Vagina (tissue), 2 donors: ENCODE data around the gene TAS2R46. TPM values are rescaled to one million over a fixed set of nuclear protein-coding genes. Genes with fewer than 3 reads are reported as not detected.

Experiments
- DNase-seq, 2 donors: peaks; one replicate each; pipeline ENCODE4 v3.0.0-alpha.2; 2017; ENCODE audit errors: extremely low spot score in 2 of 2
- H3K27ac ChIP-seq: fragments of 200-600 bp; sonication (generic); one replicate; pipeline ENCODE4 v1.5.1; 2019
- H3K27me3 ChIP-seq: fragments of 200-600 bp; sonication (generic); one replicate; pipeline ENCODE4 v1.5.1; 2019
- H3K36me3 ChIP-seq, 2 donors: fragments of 200-600 bp; sonication (generic); one replicate each; pipeline ENCODE4 v1.5.1; 2017 to 2019
- H3K4me1 ChIP-seq: fragments of 200-600 bp; sonication (generic); one replicate; pipeline ENCODE4 v1.5.1; 2019
- H3K4me3 ChIP-seq, 2 donors: fragments of 200-600 bp; sonication (generic); 1 replicate in 1 of 2; 2 replicates in 1 of 2; pipeline ENCODE4 v1.5.1; 2016 to 2019
- H3K9me3 ChIP-seq: fragments of 200-600 bp; sonication (generic); one replicate; pipeline ENCODE4 v1.5.1; 2019
- CTCF ChIP-seq, 3 experiments: fragments of 450-650 bp in 2 of 3; fragments of 200-600 bp in 1 of 3; sonication (generic) in 1 of 3; IDR thresholded peaks; one replicate each; pipeline ENCODE4 v1.5.1; 2017 to 2019; ENCODE audit warnings: antibody characterized with exemption in 3 of 3, mild to moderate bottlenecking in 2 of 3, moderate library complexity in 2 of 3
- POLR2A ChIP-seq, 2 donors: fragments of 450-650 bp; IDR thresholded peaks; one replicate each; pipeline ENCODE4 v1.6.1; 2017; ENCODE audit warnings: antibody characterized with exemption in 2 of 2, mild to moderate bottlenecking in 2 of 2, moderate library complexity in 2 of 2
- POLR2AphosphoS5 ChIP-seq, 2 donors: sonication (generic); formaldehyde crosslinking; IDR thresholded peaks; one replicate each; pipeline ENCODE4 v1.9.0; 2017; ENCODE audit warnings: antibody characterized with exemption in 2 of 2, mild to moderate bottlenecking in 2 of 2, low read depth in 1 of 2; ENCODE audit not compliant: insufficient read depth in 1 of 2
- intact Hi-C: fragments of 100-400 bp; cut with DNase I; formaldehyde crosslinking; loops from one replicate; pipeline ENCODE4 v1.15.1; 2023
- small RNA-seq: library from RNA; depleted of rRNA; stranded (forward); fragments of <200 nt; gene quantifications from one replicate; pipeline ENCODE3, GENCODE V24; 2016
- total RNA-seq: library from RNA; depleted of rRNA; stranded (reverse); fragments of >200 nt; gene quantifications from one replicate; pipeline ENCODE4 v1.2.3, GENCODE V29; 2016

Gene TAS2R46
- total RNA-seq, 1 donor from 2014 or later: 2.0 TPM

GRCh38 chr12:11022520-11022919, 39.6 kb downstream of the TAS2R46 start, which contains the start of gene TAS2R19:
TAS2R19 (minus strand) TSS chr12:11022620; CDS start chr12:11022571, 49 bp downstream.
- H3K4me3 ChIP-seq: no peak within 1 kb of the TSS
- no peaks in the 10 kb centered on the region for H3K4me1 ChIP-seq
- H3K36me3 ChIP-seq: peaks cover 0 to 3% of the 10 kb centered on the region in 2 donors
- no peaks in the 10 kb centered on the region for H3K27me3 ChIP-seq
- intact Hi-C loops: no loop called here
- H3K27ac ChIP-seq: no peak within 1 kb of the TSS
- no peak for DNase-seq
- H3K9me3 ChIP-seq: no peaks in the 10 kb centered on the region
- TF ChIP-seq CTCF (IDR thresholded peaks at IDR 0.05): no peak
- no peak for TF ChIP-seq POLR2AphosphoS5 (IDR thresholded peaks at IDR 0.05; ENCODE audit: insufficient read depth in 1 of 2, low read depth in 1 of 2)
- TF ChIP-seq POLR2A (IDR thresholded peaks at IDR 0.05): no peak

- DNase-seq: no peak
- no peaks in the 10 kb centered on the region for H3K27me3 ChIP-seq
- no peak overlapping the region for H3K4me3 ChIP-seq
- H3K27ac ChIP-seq: no peak overlapping the region
- intact Hi-C loops: no loop called here
- no peaks in the 10 kb centered on the region for H3K9me3 ChIP-seq
- no peaks in the 10 kb centered on the region for H3K4me1 ChIP-seq
- TF ChIP-seq CTCF (IDR thresholded peaks at IDR 0.05) (no peak), POLR2AphosphoS5 (IDR thresholded peaks at IDR 0.05; ENCODE audit: insufficient read depth in 1 of 2, low read depth in 1 of 2) (no peak), POLR2A (IDR thresholded peaks at IDR 0.05) (no peak)
- peaks cover 0 to 4% of the 10 kb centered on the region in 2 donors for H3K36me3 ChIP-seq
These were observed 45.2 kb downstream of the TAS2R46 start for GRCh38 chr12:11016937-11017336.

- intact Hi-C loops: no loop called here
- TF ChIP-seq CTCF (IDR thresholded peaks at IDR 0.05) (no peak), POLR2A (IDR thresholded peaks at IDR 0.05) (no peak), POLR2AphosphoS5 (IDR thresholded peaks at IDR 0.05; ENCODE audit: insufficient read depth in 1 of 2, low read depth in 1 of 2) (no peak)
- DNase-seq: no peak
- H3K27me3 ChIP-seq: no peaks in the 10 kb centered on the region
- H3K4me3 ChIP-seq: no peak overlapping the region
- no peaks in the 10 kb centered on the region for H3K4me1 ChIP-seq
- H3K9me3 ChIP-seq: no peaks in the 10 kb centered on the region
- peaks cover 0 to 4% of the 10 kb centered on the region in 2 donors for H3K36me3 ChIP-seq
- H3K27ac ChIP-seq: no peak overlapping the region
These were observed 46.2 kb downstream of the TAS2R46 start for GRCh38 chr12:11015775-11016430.

GRCh38 chr12:11014234-11014633, 47.9 kb downstream of the TAS2R46 start:
- H3K9me3 ChIP-seq: no peaks in the 10 kb centered on the region
- H3K27me3 ChIP-seq: no peaks in the 10 kb centered on the region
- H3K4me1 ChIP-seq: no peaks in the 10 kb centered on the region
- no peak for DNase-seq
- no peak overlapping the region for H3K27ac ChIP-seq
- H3K36me3 ChIP-seq: peaks cover 0 to 4% of the 10 kb centered on the region in 2 donors
- no peak overlapping the region for H3K4me3 ChIP-seq
- intact Hi-C loops: no loop called here
- TF ChIP-seq POLR2AphosphoS5 (IDR thresholded peaks at IDR 0.05; ENCODE audit: insufficient read depth in 1 of 2, low read depth in 1 of 2): no peak
- TF ChIP-seq CTCF (IDR thresholded peaks at IDR 0.05): no peak
- TF ChIP-seq POLR2A (IDR thresholded peaks at IDR 0.05): no peak

Small RNAs within 50 kb of the gene (small RNA-seq; reads per million reads assigned to genes)
- not detected for gene AC018630.1

Other genes with a start within 250 kb of the TAS2R46 start
- gene TAS2R10, start 235.9 kb downstream of the TAS2R46 start, total RNA-seq: not detected
- 6.1 TPM for gene PRR4, start 212.8 kb downstream of the TAS2R46 start, total RNA-seq
- 21.6 TPM for gene PRH1, start 178.0 kb downstream of the TAS2R46 start, total RNA-seq
- 7.1 TPM for gene TAS2R13, start 152.7 kb downstream of the TAS2R46 start, total RNA-seq
- gene PRH2, start 133.1 kb downstream of the TAS2R46 start, total RNA-seq: not detected
- 5.2 TPM for gene TAS2R14, start 123.0 kb downstream of the TAS2R46 start, total RNA-seq
- 2.9 TPM for gene TAS2R50, start 75.4 kb downstream of the TAS2R46 start, total RNA-seq
- 4.7 TPM for gene TAS2R20, start 64.0 kb downstream of the TAS2R46 start, total RNA-seq
- 6.4 TPM for gene TAS2R19, start 39.7 kb downstream of the TAS2R46 start, total RNA-seq
- 3.2 TPM for gene TAS2R31, start 30.9 kb downstream of the TAS2R46 start, total RNA-seq
- gene TAS2R43, start 30.0 kb upstream of the TAS2R46 start, total RNA-seq: 7.1 TPM
- gene TAS2R30, start 72.3 kb upstream of the TAS2R46 start, total RNA-seq: 15.7 TPM
- gene SMIM10L1, start 108.9 kb upstream of the TAS2R46 start, total RNA-seq: 5.4 TPM
- gene TAS2R42, start 124.6 kb upstream of the TAS2R46 start, total RNA-seq: not detected
- gene PRB3, start 207.4 kb upstream of the TAS2R46 start, total RNA-seq: not detected
- gene PRB4, start 248.1 kb upstream of the TAS2R46 start, total RNA-seq: not detected